GM19193 (cell line): ENCODE data around the gene HMCN2.

Source experiments
- POLR2A ChIP-seq: IDR thresholded peaks from 4 replicates; pipeline ENCODE4 v1.6.1; 2011; ENCODE audit not compliant: insufficient read depth, insufficient read length; ENCODE audit errors: extremely low read depth

Gene HMCN2

DNA sequence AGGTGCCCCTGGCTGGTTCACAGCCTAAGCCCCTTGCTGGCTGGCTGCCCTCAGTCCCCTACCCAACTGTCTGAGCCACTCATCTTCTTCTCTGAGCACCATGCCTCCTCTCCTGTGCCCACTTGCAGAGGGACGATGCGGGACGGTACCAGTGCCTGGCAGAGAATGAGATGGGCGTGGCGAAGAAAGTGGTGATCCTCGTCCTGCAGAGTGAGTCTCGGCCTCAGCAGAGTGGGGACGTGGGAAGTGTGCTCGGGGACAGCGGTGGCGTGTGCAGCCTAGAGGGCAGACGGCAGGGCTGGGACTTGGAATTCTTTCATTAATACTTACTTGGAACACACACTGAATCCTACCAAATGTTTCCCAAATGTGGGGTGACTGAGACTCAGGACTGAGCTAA lies 144.9 kb downstream of the HMCN2 start:
- TF ChIP-seq POLR2A: no peak

DNA sequence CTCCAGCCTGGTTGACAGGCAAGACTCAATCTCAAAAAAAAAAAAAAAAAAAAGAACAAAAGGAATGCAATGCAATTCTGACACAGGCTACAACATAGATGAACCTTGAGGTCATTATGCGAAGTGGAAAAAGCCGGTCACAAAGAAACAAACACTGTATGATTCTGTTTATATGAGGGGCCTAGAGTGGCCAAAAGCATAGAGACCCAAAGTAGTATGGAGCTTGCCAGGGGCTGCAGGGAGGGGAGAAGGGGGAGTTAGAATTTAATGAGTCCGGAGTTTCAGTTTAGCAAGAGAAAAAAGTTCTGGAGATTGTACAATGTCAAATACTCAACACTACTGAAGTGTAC lies 146.0 kb downstream of the HMCN2 start:
- no peak for TF ChIP-seq POLR2A

DNA sequence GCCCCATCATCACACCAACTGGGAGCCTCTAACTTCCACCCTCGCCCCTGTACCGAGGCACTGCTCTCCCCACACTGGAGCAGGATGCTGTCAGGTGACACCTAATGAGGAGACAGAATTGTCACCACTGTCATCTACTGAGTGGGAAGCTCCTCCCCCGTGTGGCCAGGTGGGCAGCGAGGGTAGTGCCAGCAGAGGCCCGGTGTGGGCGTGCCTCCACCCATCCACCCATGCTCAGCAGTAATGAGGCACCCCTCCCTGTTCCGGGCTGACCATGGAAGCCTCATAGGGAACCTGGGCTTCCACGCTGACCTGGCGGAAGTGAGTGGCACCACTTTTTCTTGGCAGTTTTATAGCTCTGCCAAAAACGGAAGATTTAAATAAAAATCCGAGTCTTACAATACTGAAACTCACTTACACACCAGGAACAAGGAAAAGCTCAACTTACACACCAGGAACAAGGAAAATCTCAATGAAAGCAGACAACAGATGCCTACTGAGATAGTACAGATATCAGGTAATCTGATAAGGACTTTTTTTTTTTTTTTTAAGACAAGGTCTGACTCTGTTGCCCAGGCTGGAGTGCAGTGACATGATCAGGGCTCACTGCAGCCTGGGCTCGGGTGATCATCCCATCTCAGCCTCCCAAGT lies 148.6 kb downstream of the HMCN2 start:
- no peak for TF ChIP-seq POLR2A

DNA sequence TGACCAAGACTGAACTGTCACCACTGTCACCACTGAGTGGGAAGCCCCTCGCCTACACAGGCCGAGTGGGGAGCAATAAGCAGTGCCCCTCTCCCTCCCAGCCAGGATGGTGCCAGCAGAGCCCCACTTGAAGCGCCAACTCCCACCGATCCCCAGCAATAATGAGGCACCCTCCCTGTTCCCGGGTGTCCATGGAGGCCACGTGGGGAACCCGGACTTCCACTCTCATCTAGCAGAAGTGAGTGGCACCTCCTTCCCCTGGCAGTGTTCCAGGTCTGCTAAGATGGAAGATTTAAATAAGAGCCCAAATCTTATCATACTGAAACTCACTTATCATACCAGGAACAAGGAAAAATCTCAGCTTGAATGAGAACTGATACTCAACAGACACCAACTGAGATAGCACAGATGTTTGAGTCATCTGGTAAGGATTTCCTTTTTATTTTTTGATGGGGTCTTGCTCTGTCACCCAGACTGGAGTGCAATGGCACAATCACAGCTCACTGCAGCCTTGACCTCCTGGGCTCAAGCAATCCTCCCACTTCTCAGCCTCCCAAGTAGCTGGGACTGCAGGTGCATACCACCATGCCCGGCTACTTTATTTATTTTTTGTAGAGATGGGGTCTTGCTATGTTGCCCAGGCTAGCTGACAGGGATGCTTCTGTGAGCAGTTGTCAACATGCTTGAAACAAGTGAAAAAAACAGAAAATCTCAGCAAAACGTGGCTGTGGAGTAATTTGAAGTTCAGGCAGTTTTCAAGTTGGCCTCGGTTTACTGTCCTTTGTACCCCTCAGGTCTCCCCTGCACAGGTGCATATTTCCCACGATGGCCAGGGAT lies 149.6 kb downstream of the HMCN2 start:
- no peak for TF ChIP-seq POLR2A

DNA sequence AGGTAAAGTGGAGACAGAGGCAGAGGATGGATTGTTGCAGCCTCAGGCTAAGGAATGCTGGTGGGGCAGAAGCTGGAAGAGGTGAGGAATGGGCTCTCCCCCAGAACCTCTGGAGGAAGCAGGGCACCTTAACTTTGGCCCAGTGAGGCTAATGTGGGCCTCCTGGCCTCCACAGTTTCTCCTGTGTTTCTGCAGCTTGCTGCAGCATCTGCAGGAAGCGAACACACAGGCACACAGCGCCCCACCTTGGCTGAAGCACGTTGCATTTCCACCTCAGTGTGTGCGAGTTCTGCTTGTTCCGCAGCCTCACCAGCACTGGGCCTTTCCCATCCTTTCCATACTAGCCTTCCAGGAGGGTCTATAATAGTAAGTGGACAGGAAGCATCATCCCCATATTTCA lies 152.0 kb downstream of the HMCN2 start:
- no peak for TF ChIP-seq POLR2A

DNA sequence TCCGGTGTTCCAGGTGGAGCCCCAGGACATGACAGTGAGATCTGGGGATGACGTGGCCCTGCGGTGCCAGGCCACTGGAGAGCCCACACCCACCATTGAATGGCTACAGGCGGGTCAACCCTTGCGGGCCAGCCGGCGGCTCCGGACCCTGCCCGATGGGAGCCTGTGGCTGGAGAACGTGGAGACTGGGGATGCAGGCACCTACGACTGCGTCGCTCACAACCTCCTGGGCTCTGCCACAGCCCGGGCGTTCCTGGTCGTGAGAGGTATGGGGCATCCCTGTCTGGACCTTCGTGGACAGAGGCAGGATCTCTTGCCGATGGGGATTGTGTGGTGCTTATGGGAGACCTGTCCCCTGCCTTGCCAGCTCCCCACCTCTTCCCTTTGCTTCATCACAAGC lies 153.2 kb downstream of the HMCN2 start:
- no peak for TF ChIP-seq POLR2A

DNA sequence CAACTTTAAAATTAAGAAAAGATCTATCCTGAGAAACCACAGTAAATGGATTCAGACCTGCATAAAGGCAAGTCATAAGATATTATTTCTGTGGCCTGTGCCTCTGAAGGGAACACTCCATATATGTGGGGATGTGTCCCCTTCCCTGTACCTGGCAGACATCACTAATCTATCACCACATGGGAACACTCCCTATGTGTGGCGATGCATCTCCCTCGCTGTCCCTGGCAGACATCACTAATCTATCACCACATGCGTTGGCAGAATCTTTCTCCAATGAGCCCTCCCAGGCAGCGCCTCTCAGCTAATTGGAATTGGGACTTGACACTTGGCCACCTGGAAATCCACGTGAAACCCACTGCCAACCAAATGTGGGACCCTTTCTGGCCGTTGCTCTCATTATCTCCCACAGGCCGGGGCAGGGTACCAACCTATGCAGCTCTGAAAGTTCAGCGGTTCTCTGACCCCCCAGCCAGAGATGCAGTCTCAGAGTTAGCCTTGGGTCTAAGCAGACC lies 154.0 kb downstream of the HMCN2 start:
- TF ChIP-seq POLR2A: no peak

DNA sequence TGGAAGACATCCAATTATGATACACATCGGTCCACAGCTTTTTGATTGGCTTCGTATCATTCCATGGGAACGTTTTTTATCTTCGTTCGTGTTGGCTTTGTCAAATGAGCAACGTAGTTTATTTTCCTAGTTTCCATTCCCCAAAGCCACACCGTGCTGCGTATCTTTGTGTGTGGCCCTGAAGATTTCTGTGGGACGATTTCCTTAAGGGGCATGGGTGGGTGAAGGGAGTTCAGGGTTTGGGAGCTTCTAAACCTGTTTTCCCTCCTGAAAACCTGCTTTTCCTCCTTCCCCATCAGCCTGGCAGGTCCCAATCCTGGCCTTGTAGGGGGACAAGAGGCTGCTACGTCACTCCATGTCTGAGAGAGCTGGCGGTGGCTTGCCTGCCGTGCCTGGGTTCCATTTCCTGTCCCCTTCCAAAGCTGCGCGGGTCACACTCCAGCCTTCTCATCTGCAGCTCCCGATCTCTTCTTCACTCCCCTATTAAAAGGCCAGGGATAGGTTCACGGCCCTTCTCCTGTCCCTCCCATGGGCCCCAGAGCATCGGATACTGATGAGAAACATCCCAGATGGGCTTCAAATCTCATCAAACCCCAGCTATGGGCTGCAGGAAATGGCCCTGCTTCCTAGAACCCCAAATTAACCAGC lies 155.7 kb downstream of the HMCN2 start:
- no peak for TF ChIP-seq POLR2A

DNA sequence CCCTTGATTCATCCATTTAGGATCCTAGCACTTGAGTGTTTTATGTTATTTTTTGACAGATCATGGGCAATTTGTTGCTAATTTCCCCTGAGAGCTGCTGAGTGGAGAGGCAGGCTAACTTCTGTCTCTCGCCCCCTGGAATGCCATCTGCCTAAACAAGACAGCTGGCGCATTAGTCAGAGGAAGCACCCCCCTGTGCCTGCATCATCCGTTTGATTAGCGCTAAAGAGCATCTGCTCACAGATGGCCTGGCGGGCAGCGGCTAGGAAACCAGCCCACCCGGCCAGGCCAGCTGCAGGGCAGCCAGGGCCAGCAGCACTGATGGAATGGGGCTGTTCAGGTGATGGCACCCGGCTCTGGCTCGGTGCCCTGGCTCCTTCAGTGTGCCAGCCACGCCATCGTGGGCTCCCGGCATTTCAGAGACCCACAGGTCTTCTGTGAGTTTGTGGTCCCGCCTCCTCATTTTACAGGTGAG lies 156.3 kb downstream of the HMCN2 start:
- TF ChIP-seq POLR2A: no peak

DNA sequence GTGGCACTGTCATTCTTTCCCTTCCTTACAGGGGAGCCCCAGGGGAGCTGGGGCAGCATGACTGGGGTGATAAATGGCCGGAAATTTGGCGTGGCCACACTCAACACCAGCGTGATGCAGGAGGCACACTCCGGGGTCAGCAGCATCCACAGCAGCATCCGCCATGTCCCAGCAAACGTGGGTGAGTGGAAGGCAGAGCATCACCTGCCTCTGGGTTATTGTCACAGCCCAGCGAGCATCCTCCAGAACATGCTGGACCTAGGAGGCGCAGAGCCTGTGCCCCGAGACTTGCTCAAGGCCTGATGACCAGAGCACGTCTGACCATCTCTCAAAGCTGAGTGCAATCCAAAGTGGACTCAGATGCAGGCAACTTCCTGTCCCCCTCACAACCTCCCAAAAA lies 157.0 kb downstream of the HMCN2 start:
- no peak for TF ChIP-seq POLR2A

DNA sequence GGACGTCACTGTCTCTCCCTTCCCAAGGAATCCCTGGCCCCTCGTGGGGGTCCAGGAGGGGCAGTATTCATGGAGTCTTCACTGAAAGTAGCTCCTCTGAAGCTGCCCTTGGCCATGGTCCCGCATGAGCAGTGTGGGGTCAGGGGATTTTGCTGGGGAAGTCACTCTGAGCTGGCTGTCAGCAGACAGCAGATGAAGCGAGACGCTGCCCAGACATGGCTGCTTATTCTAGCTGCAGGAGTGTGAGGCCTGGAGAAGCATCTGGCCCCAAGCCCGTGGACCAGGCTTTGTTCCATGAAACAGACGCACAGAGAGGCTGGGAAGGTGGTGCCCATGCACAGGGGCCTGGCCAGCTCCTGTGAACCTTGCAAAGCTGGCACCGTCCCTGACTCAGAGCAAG lies 157.7 kb downstream of the HMCN2 start:
- TF ChIP-seq POLR2A: no peak

DNA sequence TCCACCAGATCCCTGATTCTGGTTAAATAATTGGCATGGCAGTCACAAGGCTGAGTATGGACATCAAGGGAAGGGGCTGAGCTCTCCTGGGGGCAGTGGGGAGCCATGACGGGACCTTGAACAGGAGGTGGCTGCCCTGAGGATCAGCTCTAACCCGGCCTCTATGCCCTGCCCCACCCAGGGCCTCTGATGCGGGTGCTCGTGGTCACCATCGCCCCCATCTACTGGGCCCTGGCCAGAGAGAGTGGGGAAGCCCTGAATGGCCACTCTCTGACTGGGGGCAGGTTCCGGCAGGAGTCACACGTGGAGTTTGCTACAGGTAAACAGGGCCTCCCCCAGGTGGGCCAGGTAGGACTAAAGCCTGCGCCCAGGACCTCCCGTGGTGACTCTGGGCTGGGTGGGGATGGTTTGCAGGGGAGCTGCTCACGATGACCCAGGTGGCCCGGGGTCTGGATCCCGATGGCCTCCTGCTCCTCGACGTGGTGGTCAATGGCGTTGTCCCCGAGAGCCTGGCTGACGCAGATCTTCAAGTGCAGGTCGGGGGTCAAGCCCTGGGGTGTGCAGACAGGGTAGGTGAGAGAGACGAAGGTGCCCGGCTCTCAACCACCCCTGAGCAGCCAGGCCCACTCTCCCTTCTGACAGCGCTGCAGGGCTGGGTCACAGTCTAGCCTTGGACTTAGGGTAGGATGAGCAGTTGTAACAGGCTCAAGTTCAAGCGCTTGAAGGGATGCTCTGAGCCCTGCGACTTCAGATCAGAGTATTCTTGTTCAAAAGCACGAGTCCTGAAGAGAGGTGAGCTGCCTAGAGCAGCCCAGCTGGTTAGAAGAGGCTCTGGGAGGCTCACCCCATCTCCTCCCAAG lies 159.3 kb downstream of the HMCN2 start:
- no peak for TF ChIP-seq POLR2A

DNA sequence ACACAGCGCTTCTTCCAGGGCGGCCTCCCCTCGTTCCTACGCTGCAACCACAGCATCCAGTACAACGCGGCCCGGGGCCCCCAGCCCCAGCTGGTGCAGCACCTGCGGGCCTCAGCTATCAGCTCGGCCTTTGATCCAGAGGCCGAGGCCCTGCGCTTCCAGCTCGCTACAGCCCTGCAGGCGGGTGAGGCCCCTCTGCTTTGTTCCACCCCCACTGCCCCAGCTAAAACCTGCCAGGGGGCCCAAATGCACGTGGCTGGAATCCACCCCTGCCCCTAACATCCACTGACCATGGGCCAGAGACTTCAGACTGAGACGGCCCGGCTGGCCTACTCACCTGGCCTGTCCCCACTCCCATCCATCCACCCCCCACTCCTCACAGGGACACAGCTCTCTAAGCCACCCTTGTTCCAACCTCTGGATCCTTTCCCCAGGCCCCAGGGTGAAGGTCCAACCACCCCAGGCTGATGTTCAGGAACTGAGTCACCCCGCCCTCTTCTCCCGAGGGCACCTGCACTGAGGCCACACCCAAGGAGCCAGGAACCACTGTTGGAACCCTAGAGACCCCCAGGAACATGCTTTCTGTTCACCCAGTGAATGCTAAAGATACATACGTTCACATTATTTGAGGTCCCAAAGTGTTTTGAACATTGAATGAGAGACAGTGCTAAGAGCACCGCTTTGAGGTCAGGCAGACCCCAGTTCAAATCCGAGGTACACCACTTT lies 160.3 kb downstream of the HMCN2 start:
- no peak for TF ChIP-seq POLR2A

DNA sequence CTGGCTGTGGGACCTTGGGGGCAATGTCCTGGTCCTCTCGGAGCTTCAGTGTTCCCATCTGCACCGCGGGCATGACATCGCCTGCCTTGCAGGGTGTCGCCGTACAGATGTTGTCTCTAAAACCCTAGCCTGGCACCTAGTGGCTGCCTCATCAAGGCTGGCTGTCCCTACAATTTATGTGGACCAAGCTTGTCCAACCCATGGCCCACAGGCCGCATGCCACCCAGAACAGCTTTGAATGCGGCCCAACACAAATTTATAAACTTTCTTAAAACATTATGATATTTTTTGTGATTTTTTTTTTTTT lies 160.9 kb downstream of the HMCN2 start:
- TF ChIP-seq POLR2A: no peak
